Parathyroid adenoma (tissue), 2 donors: ENCODE measurements around the gene ROR2.

Experiments used
- H2AFZ ChIP-seq: fragments of 300-600 bp; sonication (generic); one replicate; pipeline ENCODE4 v1.7.0; 2017; ENCODE audit warnings: antibody characterized with exemption, mild to moderate bottlenecking
- H3K27ac ChIP-seq: fragments of 300-600 bp; sonication (generic); one replicate; pipeline ENCODE4 v1.7.0; 2017
- H3K27me3 ChIP-seq: fragments of 300-600 bp; sonication (generic); one replicate; pipeline ENCODE4 v1.7.0; 2017; ENCODE audit warnings: low read length; ENCODE audit not compliant: control insufficient read depth, insufficient read depth
- H3K36me3 ChIP-seq: fragments of 300-600 bp; sonication (generic); one replicate; pipeline ENCODE4 v1.7.0; 2017; ENCODE audit warnings: low read length; ENCODE audit not compliant: control insufficient read depth, insufficient read depth
- H3K4me1 ChIP-seq: fragments of 300-600 bp; sonication (generic); one replicate; pipeline ENCODE4 v1.7.0; 2017; ENCODE audit warnings: control low read depth
- H3K4me2 ChIP-seq: fragments of 300-600 bp; sonication (generic); one replicate; pipeline ENCODE4 v1.7.0; 2017; ENCODE audit warnings: low read length
- H3K4me3 ChIP-seq: fragments of 300-600 bp; sonication (generic); one replicate; pipeline ENCODE4 v1.7.0; 2017; ENCODE audit warnings: low read depth, low read length
- H3K79me2 ChIP-seq: fragments of 300-600 bp; sonication (generic); one replicate; pipeline ENCODE4 v1.7.0; 2017; ENCODE audit warnings: control low read depth
- H3K9ac ChIP-seq: fragments of 300-600 bp; sonication (generic); one replicate; pipeline ENCODE4 v1.7.0; 2017; ENCODE audit warnings: mild to moderate bottlenecking
- H3K9me3 ChIP-seq: fragments of 300-600 bp; sonication (generic); one replicate; pipeline ENCODE4 v1.7.0; 2017; ENCODE audit warnings: low read length; ENCODE audit not compliant: control insufficient read depth
- TF ChIP-seq, protein P1 (sequence below): fragments of 300-600 bp; sonication (generic); IDR thresholded peaks from one replicate; pipeline ENCODE4 v1.7.0; 2017; ENCODE audit warnings: antibody characterized with exemption, mild to moderate bottlenecking
- donor health status: primary hyperparathyroidism.

Gene ROR2

DNA sequence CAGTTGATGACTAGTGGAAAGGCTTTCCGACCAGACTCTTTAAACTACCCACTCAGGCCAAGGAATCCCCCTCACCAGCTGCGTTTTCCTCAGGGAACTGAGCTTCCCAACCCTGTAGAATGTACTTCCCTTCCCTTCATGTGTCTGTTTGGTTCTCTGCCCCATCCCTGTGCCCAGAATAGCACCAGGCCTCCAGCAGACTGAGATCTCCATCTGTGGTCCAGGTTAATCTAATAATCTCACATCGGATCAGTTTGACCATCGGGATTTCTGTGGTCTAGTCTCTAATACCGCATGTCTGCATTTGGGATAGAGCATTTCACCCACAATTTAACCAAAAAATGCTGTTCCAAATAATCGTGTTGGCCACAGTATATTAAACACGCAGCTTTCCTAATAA is 237.2 kb downstream of the ROR2 start:
- no peak overlapping the region for H3K4me2 ChIP-seq
- H2AFZ ChIP-seq: no peak overlapping the region
- H3K36me3 ChIP-seq: no peaks in the 10 kb centered on the region
- TF ChIP-seq, protein P1, sequence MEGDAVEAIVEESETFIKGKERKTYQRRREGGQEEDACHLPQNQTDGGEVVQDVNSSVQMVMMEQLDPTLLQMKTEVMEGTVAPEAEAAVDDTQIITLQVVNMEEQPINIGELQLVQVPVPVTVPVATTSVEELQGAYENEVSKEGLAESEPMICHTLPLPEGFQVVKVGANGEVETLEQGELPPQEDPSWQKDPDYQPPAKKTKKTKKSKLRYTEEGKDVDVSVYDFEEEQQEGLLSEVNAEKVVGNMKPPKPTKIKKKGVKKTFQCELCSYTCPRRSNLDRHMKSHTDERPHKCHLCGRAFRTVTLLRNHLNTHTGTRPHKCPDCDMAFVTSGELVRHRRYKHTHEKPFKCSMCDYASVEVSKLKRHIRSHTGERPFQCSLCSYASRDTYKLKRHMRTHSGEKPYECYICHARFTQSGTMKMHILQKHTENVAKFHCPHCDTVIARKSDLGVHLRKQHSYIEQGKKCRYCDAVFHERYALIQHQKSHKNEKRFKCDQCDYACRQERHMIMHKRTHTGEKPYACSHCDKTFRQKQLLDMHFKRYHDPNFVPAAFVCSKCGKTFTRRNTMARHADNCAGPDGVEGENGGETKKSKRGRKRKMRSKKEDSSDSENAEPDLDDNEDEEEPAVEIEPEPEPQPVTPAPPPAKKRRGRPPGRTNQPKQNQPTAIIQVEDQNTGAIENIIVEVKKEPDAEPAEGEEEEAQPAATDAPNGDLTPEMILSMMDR: no peak
- H3K4me3 ChIP-seq: no peak overlapping the region
- H3K4me1 ChIP-seq: no peaks in the 10 kb centered on the region
- no peaks in the 10 kb centered on the region for H3K79me2 ChIP-seq
- no peaks in the 10 kb centered on the region for H3K9me3 ChIP-seq
- H3K27me3 ChIP-seq: no peaks in the 10 kb centered on the region
- no peak overlapping the region for H3K27ac ChIP-seq
- no peak overlapping the region for H3K9ac ChIP-seq

DNA sequence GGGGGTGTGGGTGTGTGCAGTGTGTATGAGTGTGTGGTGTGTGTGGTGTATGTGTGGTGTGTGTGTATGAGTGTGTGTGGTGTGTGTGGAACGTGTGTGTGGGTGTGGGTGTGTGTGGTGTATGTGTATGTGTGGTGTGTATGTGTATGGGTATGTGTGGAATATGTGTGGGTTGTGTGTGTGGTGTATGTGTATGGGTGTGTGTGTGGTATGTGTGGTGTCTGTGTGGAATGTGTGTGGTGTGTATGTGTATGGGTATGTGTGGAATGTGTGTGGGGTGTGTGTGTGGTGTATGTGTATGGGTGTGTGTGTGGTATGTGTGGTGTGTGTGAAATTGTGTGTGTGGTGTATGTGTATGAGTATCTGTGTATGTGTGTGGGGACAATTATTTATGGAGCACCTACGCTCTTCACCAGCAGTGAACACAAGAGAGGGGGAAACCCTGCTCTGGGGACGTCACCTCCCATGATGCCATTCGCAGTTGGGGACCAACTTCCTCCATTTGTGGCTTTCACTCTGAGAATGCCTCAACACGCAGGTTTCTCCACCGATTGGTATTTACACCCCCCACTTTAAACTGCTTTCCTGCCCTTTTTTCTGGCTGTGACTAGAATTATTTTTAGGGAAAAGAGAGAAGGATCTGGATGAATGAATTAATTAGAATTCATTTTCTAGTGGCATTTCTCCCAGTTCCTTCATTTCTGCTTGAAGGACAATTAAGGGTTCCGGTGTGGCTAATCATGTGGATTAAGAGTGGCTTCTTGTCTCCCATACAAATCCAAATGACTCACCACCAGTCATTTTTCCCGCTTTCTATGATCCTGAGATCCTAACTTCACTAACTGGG is 238.1 kb downstream of the ROR2 start:
- H3K9ac ChIP-seq: no peak overlapping the region
- H3K4me1 ChIP-seq: no peaks in the 10 kb centered on the region
- no peaks in the 10 kb centered on the region for H3K27me3 ChIP-seq
- H3K27ac ChIP-seq: no peak overlapping the region
- H3K4me2 ChIP-seq: no peak overlapping the region
- no peaks in the 10 kb centered on the region for H3K36me3 ChIP-seq
- no peaks in the 10 kb centered on the region for H3K9me3 ChIP-seq
- H3K4me3 ChIP-seq: no peak overlapping the region
- no peak overlapping the region for H2AFZ ChIP-seq
- TF ChIP-seq, protein P1: no peak
- no peaks in the 10 kb centered on the region for H3K79me2 ChIP-seq

DNA sequence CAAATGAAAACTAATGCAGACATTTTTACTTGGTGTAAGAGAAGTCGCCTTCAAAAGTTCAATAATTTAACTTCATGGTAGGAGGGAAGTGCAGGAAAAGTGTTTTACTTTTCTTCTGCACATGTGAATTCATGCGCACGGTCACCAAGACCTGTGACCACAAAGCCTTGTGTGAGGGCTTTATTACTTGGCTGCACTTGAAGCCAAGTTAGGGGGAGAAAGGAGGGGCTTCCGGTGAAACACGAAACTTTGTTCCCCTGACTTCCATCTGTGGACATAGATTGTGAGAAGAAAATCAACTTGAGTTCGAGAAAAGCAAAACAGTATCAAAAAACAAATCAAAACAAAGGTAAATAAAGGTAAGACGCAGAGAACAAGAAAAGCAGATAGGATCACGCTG is 239.9 kb downstream of the ROR2 start:
- no peak overlapping the region for H3K9ac ChIP-seq

DNA sequence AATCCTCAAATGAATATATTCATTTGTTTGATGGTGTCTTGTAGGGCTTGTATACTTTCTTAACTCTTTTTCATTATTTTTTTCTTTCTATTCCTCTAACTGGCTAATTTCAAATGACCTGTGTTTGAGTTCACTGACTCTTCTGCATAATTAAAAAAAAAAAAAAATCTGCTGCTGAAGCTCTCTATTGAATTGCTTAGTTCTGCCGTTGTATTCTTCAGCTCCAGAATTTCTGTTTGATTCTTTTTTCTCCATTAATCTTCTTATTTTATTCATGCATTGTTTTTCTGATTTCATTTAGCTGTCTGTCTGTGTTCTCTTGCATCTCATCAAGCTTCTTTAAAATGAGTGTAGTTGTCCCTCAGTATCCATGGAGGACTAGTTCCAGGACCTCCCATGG is 244.6 kb downstream of the ROR2 start:
- Histone ChIP-seq H3K27ac (no peak overlapping the region), H2AFZ (no peak overlapping the region), H3K9ac (no peak overlapping the region), H3K4me2 (no peak overlapping the region), H3K79me2 (no peaks in the 10 kb centered on the region), H3K9me3 (no peaks in the 10 kb centered on the region), H3K27me3 (no peaks in the 10 kb centered on the region), H3K4me3 (no peak overlapping the region), H3K36me3 (no peaks in the 10 kb centered on the region), H3K4me1 (no peaks in the 10 kb centered on the region)
- TF ChIP-seq, protein P1: no peak

More for the DNA sequence above, 239.9 kb downstream of the ROR2 start:
- Histone ChIP-seq H3K79me2 (no peaks in the 10 kb centered on the region), H3K4me3 (no peak overlapping the region), H3K4me2 (peak overlapping the region; percentile 11), H3K9me3 (no peaks in the 10 kb centered on the region), H3K27me3 (no peaks in the 10 kb centered on the region), H3K36me3 (no peaks in the 10 kb centered on the region), H3K4me1 (no peaks in the 10 kb centered on the region), H3K27ac (no peak overlapping the region), H2AFZ (no peak overlapping the region)
- TF ChIP-seq, protein P1: no peak

DNA sequence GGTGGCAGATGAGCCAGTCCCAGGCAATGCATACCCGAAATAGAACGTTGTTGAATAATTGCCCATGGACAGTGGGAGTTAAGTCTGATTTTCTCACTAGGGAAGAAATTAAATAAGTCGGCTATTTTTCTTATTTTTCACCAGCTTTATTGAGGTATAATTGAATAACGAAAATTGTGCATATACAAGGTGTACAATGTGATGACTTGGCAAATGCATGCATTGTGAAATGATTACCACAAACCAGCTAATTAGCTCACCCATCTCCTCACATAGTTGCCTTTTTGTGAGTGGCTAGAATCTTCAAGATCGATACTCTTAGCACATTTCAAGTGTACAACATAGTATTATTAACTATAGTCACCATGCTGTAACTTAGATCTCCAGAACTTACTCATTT is 249.6 kb downstream of the ROR2 start:
- H3K4me2 ChIP-seq: no peak overlapping the region
- H3K27ac ChIP-seq: no peak overlapping the region
- no peaks in the 10 kb centered on the region for H3K4me1 ChIP-seq
- H3K4me3 ChIP-seq: no peak overlapping the region
- no peaks in the 10 kb centered on the region for H3K9me3 ChIP-seq
- TF ChIP-seq, protein P1: no peak
- H3K9ac ChIP-seq: no peak overlapping the region
- no peaks in the 10 kb centered on the region for H3K79me2 ChIP-seq
- no peak overlapping the region for H2AFZ ChIP-seq
- no peaks in the 10 kb centered on the region for H3K27me3 ChIP-seq
- H3K36me3 ChIP-seq: no peaks in the 10 kb centered on the region
